HUES6 (cell line): ENCODE results near the gene ANTXRL.
"Not testable (repeated sequence)": the region's sequence is repeated elsewhere in the genome, so short reads cannot be mapped to it uniquely, and the experiment has no call there.

ENCODE experiments used
- H3K27ac ChIP-seq: 2 replicates; pipeline ENCODE4 v1.7.0; 2013; ENCODE audit warnings: low read depth, mild to moderate bottlenecking, low read length, inconsistent platforms
- H3K27me3 ChIP-seq: 2 replicates; pipeline ENCODE4 v1.6.1; 2013; ENCODE audit warnings: low read length; ENCODE audit not compliant: control insufficient read depth, insufficient read depth
- H3K36me3 ChIP-seq: 2 replicates; pipeline ENCODE4 v1.6.1; 2013; ENCODE audit warnings: low read length; ENCODE audit not compliant: control insufficient read depth, insufficient read depth
- H3K4me1 ChIP-seq: 2 replicates; pipeline ENCODE4 v1.6.1; 2013; ENCODE audit warnings: low read length; ENCODE audit not compliant: control insufficient read depth, insufficient read depth
- H3K4me3 ChIP-seq: 2 replicates; pipeline ENCODE4 v1.5.1; 2013; ENCODE audit warnings: low read depth, low read length
- H3K9ac ChIP-seq: one replicate; pipeline ENCODE4 v1.6.1; 2013; ENCODE audit warnings: mild to moderate bottlenecking, low read length
- H3K9me3 ChIP-seq: 2 replicates; pipeline ENCODE4 v1.6.1; 2013; ENCODE audit warnings: low read depth, low read length; ENCODE audit not compliant: control insufficient read depth, insufficient read depth

Gene ANTXRL

DNA sequence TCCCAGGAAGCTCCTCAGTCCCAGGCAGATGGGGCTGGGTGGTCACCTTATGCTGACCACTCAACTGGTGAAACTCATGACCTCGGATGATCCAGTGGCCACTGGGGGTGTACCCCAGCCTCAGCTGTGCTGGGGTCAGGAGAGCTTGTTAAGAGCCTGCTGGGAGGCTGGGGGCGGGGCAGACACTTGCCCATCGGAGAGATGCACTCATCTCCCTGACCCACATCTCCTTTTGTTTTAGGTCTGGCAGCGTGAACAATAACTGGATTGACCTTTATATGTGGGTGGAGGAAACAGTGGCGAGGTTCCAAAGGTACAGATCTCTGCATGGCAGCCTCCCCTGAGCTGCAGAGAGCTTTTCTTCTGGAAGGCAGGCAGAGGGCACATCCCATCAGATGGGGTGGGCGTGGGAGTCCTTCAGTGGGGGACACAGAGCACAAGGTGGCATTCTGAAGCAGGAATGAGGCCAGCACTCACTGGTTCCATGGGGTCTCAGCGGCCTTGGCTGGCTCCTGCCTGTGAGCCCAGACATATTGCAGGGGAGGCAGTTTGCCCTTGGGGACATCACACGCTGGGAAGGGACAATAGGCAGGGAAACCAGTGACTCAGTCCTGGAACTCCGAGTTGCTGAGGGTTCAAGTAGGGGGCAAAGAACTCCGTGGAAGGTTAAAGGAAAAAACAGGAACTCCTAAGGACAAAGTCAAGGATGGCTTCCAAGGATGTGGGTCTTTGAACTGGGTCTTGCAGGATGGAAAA lies 5.2 kb downstream of the ANTXRL start:
- H3K4me3 ChIP-seq = no peak overlapping the region
- no peaks in the 10 kb centered on the region for H3K36me3 ChIP-seq
- no peaks in the 10 kb centered on the region for H3K9me3 ChIP-seq
- H3K4me1 ChIP-seq = peaks cover 28% of the 10 kb centered on the region
- H3K27ac ChIP-seq = no peak overlapping the region
- no peak overlapping the region for H3K9ac ChIP-seq
- H3K27me3 ChIP-seq = no peaks in the 10 kb centered on the region

DNA sequence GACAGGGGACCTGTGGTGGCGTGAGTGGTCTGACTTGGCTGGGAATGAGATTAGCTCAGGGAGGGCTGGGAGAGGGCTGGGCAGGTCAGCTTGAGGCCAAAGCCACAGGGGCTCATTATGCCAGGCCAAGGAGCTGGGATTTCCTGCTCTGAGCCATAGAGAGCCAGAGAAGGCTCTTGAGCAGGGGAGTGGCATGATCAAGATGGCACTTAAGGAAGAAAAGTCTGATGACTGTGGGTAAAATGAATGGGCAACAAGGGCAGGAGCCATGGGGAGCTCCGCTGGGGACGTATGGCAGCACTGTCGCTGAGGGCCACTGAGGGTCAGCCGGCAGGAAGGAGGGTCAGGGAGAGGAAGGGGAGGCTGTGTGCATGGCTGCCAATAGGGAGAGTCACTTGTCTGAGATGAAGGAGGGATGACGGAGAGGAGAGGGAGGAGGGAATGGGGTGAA lies 5.8 kb downstream of the ANTXRL start:
- Histone ChIP-seq H3K4me3 (no peak overlapping the region), H3K9ac (no peak overlapping the region), H3K27ac (no peak overlapping the region), H3K9me3 (no peaks in the 10 kb centered on the region), H3K27me3 (no peaks in the 10 kb centered on the region), H3K36me3 (no peaks in the 10 kb centered on the region), H3K4me1 (peaks cover 26% of the 10 kb centered on the region)

DNA sequence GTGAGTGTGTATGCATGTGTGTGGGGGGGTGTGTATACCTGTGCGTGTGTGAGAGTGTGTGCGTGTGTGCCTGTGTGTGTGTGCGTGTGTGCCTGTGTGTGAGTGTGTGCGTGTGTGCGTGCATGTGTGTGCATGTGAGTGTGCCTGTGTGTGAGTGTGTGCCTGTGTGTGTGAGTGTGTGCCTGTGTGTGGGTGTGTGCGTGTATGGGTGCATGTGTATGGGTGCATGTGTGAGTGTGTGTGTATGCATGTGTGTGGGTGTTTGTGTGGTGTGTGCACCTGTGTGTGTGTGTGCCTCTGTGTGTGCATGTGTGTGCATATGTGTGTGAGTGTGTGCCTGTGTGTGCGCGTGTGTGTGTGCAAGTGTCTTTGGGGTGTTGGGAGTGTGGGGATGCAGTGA lies 6.4 kb downstream of the ANTXRL start:
- no peaks in the 10 kb centered on the region for H3K27me3 ChIP-seq
- no peaks in the 10 kb centered on the region for H3K9me3 ChIP-seq
- H3K36me3 ChIP-seq = no peaks in the 10 kb centered on the region
- H3K4me3 ChIP-seq = no peak overlapping the region
- no peak overlapping the region for H3K9ac ChIP-seq
- peaks cover 21% of the 10 kb centered on the region for H3K4me1 ChIP-seq
- no peak overlapping the region for H3K27ac ChIP-seq

DNA sequence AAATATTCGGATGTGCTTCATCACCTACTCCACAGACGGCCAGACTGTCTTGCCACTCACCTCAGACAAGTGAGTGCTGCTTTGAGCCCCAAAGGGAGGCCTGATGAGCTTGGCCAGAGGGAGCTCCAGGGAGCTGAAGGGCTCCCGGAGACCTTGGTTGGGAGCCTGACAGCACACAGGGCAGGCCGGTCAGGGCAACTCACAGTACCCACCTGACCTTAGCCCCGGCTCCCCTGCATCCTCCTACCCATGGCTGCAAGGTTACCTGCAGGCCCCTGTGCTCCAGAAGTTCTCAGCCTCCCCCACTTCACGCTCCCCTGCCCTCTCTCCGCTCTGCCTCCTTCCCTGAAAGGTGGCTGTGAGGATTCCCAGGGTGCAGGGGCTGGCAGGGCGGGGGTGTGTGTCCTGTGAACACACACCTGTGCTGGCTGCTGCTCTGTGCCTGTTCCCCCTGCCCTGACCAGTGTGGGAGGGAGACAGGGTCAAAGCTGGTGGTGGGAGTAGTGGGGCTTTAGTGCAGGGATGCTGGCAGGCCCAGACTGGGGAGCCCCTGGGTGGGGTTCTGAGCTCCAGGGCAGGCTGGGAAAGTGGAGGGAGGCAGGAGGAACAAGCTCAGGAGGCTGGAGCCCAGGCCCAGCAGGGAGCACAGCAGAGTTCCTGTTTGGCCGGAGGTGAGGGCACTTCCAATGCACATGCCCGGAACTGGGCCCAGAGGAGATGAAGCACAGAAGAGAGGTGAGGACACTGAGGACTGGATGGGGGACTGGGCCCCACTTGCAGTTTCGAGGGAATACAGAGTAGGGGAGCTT lies 7.2 kb downstream of the ANTXRL start:
- no peaks in the 10 kb centered on the region for H3K36me3 ChIP-seq
- peaks cover 21% of the 10 kb centered on the region for H3K4me1 ChIP-seq
- H3K9me3 ChIP-seq = no peaks in the 10 kb centered on the region
- H3K27ac ChIP-seq = no peak overlapping the region
- H3K27me3 ChIP-seq = no peaks in the 10 kb centered on the region
- no peak overlapping the region for H3K9ac ChIP-seq
- no peak overlapping the region for H3K4me3 ChIP-seq

DNA sequence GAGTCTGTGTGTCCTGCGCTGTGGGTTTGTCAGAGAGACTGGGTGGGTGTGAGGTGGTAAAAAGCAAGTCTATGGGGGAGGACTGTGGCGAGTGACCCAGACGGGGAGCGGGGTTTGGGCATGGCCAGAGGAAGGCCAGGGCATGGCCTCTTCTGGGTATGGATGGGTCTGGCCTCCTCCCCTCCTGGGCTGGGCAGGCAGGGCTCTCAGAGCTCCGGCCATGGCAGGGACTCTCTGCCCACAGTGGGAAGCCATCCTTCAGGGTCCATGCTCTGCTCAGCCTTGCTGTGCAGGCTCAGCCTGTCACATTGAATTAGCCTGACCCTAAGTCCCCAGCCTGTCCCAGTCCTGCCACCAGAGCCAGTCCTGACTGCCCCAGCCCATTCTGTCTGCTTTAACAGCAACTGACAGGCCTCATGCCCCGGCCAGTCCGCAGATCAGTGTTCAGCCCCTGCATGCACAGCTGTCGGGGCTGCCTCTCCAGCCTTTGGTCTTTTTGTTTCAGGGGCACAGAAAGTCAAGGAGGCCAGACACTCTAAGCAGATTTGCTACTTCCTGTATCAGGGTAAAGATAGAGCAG lies 7.9 kb downstream of the ANTXRL start:
- H3K27ac ChIP-seq = no peak overlapping the region
- no peaks in the 10 kb centered on the region for H3K27me3 ChIP-seq

DNA sequence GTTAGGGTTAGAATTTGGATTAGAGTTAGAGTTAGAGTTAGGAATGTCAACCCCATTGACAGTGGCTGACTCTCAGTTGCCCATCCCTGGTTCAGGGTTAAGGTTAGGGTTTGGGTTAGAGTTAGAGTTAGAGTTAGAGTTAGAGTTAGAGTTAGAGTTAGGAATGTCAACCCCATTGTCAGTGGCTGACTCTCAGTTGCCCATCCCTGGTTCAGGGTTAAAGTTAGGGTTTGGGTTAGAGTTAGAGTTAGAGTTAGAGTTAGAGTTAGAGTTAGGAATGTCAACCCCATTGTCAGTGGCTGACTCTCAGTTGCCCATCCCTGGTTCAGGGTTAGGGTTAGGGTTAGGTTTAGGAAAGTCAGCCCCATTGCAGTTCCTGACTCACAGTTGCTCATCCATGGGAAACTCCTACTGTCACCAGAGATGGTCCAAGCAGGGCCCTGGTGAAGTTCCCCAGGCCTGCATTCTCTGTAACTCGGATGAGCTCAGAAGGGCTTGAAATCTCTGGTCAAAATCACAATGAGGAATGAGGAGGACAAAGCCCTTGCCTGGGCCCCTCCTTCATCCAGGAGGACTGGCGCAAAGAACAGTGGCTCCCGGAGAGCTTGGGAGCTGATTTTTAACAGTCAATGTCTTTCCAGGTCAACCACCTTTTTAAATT lies 8.7 kb downstream of the ANTXRL start:
- H3K9me3 ChIP-seq, H3K27me3 ChIP-seq, H3K9ac ChIP-seq, H3K27ac ChIP-seq, H3K4me3 ChIP-seq, H3K36me3 ChIP-seq: not testable (repeated sequence)
- H3K4me1 ChIP-seq = peaks cover 33% of the 10 kb centered on the region

More for the DNA sequence above, 7.9 kb downstream of the ANTXRL start:
- Histone ChIP-seq H3K4me3 (no peak overlapping the region), H3K9me3 (no peaks in the 10 kb centered on the region), H3K9ac (no peak overlapping the region), H3K4me1 (peaks cover 26% of the 10 kb centered on the region), H3K36me3 (no peaks in the 10 kb centered on the region)

DNA sequence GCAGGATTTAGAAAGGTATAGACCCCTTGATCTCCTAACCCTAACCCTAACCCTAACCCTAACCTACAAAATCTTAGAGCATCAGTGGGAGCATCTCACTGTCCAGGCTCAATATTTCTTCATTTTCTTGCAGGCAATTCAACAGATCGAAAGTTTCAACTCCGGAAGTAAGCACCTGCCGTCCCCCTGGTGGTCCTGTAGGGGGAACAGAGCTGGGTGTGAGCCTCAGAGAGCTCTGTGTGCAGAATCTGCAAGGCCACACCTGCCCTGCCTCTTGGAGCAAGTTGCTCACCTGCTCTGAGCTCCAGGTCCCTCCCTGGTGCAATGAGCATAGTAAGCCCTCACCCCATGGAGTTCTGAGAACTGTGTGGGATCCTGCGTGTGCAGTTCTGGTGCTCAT lies 9.3 kb downstream of the ANTXRL start:
- not testable (repeated sequence) for H3K9ac ChIP-seq, H3K36me3 ChIP-seq, H3K27me3 ChIP-seq, H3K4me3 ChIP-seq, H3K9me3 ChIP-seq, H3K27ac ChIP-seq
- H3K4me1 ChIP-seq = peaks cover 34% of the 10 kb centered on the region

DNA sequence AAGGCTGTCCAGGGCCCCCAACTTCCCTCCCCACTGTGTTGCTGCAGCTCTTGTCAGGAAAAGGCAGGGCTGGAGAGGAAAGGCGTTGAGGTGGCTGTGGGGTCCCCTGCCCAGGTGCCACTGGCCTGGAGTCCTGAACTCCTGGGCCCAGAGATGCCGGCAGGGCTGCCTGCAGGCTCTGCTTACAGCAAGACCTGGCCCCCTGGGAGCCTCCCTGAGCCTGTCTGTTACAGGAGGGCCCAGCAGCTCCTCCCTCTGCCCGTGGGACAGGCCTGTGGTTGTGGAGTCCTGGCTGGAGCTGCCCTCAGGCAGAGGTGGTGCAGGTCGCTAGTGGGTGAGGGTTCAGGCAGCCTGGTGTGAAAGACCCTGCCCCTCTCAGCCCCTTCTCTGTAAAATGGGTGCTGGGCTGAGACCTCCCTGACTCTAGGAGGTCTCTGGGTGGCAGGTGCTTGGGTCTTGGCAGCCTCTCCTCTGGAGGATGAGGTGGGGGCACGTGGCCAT lies 9.9 kb downstream of the ANTXRL start:
- no peaks in the 10 kb centered on the region for H3K27me3 ChIP-seq
- no peaks in the 10 kb centered on the region for H3K9me3 ChIP-seq
- no peak overlapping the region for H3K9ac ChIP-seq
- peaks cover 32% of the 10 kb centered on the region for H3K4me1 ChIP-seq
- H3K36me3 ChIP-seq = no peaks in the 10 kb centered on the region
- no peak overlapping the region for H3K4me3 ChIP-seq
- H3K27ac ChIP-seq = no peak overlapping the region

DNA sequence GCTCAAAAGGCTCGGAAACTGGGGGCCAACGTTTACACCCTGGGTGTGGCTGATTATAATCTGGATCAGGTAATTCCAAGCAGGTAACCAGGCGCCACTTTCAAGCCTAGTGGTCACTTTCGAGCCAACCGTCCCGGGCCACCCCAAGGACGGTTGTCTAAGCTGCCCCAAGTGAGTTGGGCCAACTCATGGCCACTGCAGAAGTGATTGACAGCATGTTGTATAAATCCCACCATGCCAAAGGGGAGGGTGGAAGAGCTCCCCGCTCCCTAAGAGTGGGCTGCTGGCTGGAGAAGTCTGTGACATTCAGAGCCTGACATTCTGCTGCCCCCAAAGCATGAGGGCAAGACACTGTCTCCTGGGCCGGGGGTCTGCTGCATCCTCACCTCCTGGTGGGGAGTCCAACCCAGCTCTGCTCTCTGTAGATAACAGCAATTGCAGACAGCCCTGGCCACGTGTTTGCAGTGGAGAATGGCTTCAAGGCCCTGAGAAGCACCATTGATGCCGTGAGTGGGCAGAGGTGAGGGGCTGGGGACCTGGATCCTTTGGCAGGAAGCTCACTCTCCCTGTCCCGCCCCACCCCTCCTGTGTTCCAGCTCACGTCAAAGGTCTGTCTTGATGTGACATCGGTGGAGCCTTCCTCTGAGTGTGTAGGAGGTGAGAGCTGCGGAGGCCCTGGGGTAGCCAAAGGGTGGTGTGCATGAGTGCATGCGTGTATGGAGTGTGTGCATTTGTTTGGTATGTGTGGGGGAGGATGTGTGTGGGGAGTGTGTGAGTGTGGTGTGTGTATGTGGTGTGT lies 10.8 kb downstream of the ANTXRL start:
- Histone ChIP-seq H3K27ac (no peak overlapping the region), H3K4me1 (peaks cover 23% of the 10 kb centered on the region; the same call in 1 of the 2 replicates), H3K27me3 (no peaks in the 10 kb centered on the region), H3K36me3 (no peaks in the 10 kb centered on the region), H3K9ac (no peak overlapping the region), H3K4me3 (no peak overlapping the region), H3K9me3 (no peaks in the 10 kb centered on the region)
